Inflammatory macrophage treated with lipopolysaccharide for 1 hour (primary cell): Measurements from ENCODE around the gene MRPL4.
"Not testable (repeated sequence)": the region's sequence is repeated elsewhere in the genome, so short reads cannot be mapped to it uniquely, and the experiment has no call there.

ENCODE experiments used
- DNase-seq, 2 donors: peaks; one replicate each; pipeline ENCODE4 v3.0.0-alpha.2; 2020 to 2022

MRPL4 gene

GRCh38 chr19:10230861-10231611 lies 21.0 kb upstream of the MRPL4 start, which contains the start of gene S1PR2:
S1PR2 (minus strand) TSS chr19:10231331; CDS start chr19:10224905, 6,426 bp downstream.
- peak; percentile 54 to 60 for DNase-seq

GRCh38 chr19:10231612-10232228 lies 20.3 kb upstream of the MRPL4 start:
- no peak for DNase-seq

DNA sequence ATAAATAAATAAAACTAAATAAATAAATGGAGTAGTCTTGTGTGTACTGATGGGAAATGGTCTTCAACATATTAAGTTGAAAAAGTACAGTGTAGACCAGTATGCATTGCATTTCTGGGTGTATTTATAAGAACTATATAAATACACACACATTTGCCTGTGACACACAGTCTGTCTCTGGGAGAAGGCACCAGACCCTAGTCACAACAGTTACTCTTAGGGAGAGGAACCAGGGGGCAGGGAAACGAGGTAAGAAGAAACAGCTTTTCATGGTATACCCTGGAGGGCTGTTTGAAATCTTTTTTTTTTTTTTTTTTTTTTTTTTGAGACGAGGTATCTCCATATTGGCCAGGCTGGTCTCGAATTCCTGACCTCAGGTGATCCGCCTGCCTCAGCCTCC lies 18.1 kb upstream of the MRPL4 start:
- no peak for DNase-seq

DNA sequence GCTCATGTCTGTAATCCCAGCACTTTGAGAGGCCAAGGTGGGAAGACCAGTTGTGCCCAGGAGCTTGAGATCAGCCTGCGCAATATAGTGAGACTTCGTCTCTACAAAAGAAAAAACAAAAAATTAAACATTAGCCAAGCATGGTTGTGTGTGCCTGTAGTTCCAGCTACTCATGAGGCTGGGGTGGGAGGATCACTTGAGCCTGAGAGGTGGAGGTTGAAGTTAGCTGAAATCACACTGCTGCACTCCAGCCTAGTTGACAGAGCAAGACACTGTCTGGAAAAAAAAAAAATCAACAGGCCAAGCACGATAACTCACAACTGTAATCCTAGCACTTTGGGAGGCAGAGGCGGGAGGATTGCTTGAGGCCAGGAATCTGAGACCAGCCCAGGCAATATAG lies 17.0 kb upstream of the MRPL4 start:
- no peak for DNase-seq

- not testable (repeated sequence) for DNase-seq
Observed at GRCh38 chr19:10235409-10235808, 16.6 kb upstream of the MRPL4 start.

- DNase-seq, result no peak
Observed at GRCh38 chr19:10237702-10238101, 14.3 kb upstream of the MRPL4 start.

- DNase-seq, result no peak
Observed at GRCh38 chr19:10238172-10238783, 13.7 kb upstream of the MRPL4 start.

GRCh38 chr19:10241826-10242449 lies 10.1 kb upstream of the MRPL4 start:
- DNase-seq, result not testable (repeated sequence)

DNA sequence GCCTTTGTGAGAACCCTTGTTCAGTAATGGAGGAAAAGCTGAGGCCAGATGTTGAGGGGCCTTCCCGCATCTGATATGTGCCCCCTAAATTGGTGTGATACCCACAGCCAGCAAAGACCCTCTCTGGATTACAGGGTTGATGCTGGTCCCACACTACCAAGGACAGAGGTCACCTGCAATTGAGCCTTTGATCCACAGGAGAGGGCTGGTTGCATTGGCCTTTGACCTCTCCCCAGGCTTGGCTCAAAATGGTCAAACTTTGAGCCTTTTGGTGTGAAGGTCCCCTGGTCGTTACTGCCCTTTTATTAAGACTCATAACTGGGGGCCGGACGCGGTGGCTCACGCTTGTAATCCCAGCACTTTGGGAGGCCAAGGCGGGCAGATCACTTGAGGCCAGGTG lies 8.4 kb upstream of the MRPL4 start:
- no peak for DNase-seq

GRCh38 chr19:10245189-10245939 lies 6.7 kb upstream of the MRPL4 start:
- no peak for DNase-seq

- DNase-seq, result no peak
Observed at GRCh38 chr19:10246511-10246910, 5.5 kb upstream of the MRPL4 start.

DNA sequence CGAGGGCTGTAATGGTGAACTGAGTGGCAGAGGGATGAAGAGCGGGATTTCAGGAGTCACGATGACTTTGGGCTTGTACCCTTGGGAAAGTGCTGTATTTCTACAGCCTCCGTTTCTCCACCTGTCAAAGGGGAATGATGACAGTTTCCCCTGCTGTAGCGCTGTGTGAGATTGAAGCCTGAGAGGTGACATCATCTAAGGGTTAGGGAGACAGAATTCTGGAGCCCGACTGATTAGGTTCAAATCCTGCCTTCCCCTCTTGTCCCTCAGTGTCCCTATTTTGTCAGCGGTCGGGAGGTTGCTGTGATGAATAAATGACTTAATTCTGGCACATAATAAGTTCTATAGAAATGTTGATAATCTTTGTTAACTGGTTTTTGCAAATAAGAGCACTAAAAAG lies 693 bp downstream of the MRPL4 start:
- DNase-seq, result no peak

DNA sequence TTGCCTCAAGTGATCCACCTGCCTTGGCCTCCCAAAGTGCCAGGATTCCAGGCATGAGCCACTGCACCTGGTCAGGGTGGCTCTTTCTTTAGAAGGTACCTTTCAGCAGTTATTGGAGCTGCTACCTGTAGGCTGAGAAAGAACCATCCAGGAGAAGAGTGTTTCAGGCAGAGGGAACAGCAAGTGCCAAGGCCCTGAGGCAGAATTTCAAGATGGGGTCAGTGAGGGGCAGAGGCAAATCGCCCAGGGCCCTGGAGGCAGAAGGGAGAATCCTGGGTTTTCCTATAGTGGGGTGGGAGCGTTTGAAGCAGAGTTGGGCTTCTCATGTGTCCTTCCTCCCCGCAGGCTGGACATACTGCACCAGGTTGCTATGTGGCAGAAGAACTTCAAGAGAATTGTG lies 2.2 kb downstream of the MRPL4 start:
- DNase-seq, result no peak

DNA sequence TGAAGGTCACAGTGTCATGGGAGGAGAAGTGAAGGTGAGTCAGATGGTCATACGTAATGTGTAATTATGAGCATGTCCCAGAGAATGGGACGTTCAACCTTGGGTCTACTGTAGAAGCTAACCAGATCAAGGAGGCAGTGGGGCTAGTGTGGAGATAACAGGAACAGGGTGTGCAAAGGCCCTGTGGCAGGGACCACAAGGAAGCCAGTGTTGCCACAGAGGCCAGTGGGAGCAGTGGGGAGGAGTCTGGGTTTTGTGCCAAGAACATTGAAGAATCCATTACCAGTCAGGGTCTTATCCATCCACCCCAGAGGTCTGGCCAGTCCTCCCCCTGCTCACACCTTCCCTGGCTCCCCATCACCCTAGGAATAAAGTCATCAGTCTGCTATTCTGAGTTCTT lies 3.3 kb downstream of the MRPL4 start:
- no peak for DNase-seq

DNA sequence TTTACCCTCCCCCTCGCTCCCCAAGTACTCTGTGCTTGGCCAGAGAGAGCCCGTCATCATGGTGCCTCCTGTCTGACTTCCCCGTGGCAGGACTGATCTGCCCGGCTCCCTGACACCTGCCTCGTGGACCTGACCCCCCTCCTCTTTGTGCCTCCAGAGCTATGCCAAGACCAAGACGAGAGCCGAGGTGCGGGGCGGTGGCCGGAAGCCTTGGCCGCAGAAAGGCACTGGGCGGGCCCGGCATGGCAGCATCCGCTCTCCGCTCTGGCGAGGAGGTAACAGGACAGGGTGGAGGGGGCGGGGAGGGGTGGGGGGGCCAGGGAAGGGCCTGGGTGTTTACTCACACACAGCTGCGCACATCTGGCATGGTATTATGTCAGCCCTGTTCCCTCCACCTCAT lies 4.5 kb downstream of the MRPL4 start:
- DNase-seq, result no peak

GRCh38 chr19:10256970-10257615 lies 5.1 kb downstream of the MRPL4 start:
- no peak for DNase-seq

DNA sequence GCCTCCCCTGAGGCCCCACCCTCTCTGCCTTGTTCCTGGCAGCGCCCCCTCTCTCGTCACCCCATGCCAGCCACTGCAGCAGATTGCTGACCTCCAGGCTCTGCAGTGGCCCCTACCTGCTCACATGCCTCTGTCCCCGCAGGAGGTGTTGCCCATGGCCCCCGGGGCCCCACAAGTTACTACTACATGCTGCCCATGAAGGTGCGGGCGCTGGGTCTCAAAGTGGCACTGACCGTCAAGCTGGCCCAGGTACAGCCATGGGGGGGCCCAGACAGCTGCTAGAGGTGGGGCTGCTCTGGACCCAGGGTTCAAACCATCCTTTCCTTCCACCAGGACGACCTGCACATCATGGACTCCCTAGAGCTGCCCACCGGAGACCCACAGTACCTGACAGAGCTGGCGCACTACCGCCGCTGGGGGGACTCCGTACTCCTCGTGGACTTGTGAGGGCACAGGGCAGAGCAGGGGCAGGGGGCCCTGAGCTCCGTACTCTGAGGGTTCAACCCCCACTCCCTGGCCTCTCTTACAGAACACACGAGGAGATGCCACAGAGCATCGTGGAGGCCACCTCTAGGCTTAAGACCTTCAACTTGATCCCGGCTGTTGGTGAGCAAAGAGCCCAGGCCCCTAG lies 6.2 kb downstream of the MRPL4 start:
- no peak for DNase-seq

DNA sequence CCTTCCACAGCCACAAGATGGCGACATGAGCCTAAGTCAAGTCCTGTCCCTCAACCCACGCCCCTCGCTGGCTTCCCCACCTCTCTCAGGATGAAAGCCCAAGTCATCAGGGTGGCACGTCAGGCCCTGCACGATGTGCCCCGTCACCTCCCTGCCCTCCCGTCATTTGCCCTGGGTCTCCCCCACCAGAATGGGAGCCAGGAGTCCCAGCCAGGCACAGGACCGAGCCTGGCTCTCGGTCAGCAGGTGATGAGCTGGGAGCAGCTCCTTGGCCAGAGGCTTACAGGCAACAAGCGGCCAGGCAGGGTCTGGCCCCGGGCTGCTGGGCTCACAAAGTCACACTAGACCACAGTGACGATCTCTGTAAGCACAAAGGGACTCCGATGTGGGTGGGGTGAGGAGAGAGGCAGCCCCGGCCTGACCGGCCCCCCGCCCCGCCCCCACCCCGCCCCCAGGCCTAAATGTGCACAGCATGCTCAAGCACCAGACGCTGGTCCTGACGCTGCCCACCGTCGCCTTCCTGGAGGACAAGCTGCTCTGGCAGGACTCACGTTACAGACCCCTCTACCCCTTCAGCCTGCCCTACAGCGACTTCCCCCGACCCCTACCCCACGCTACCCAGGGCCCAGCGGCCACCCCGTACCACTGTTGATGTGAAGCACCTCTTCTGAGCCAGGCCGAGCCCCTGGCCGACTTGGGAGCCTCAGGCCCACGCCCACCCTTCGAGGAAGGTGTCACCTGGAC lies 7.3 kb downstream of the MRPL4 start:
- peak; percentile 91 to 95 for DNase-seq

- peak in 1 of 2 donors; percentile 83 for DNase-seq
Observed at GRCh38 chr19:10260141-10260584, 8.1 kb downstream of the MRPL4 start.

GRCh38 chr19:10262771-10263170 lies 10.8 kb downstream of the MRPL4 start:
- DNase-seq, result no peak

DNA sequence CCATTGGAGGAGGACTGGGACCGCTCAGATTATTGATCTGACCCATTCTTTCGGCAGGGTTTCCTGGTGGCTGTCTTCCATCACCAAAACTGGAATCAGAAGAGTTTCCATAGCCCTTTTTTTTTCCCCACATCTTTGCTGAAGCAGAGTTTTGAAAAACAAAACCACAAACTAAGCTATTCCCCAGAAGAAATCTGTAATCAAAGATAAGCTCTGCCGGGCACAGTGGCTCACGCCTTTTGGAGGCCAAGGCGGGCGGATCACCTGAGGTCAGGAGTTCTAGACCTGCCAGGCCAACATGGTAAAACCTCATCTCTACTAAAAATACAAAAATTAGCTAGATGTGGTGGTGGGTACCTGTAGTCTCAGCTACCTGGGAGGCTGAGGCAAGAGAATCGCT lies 14.7 kb downstream of the MRPL4 start:
- no peak for DNase-seq
